Measurements from ENCODE around the gene ZNF414. TPM values are rescaled to one million over a fixed set of nuclear protein-coding genes. Genes with fewer than 3 reads are reported as not detected.
"Not testable (repeated sequence)": the region's sequence is repeated elsewhere in the genome, so short reads cannot be mapped to it uniquely, and the experiment has no call there.

ZNF414 gene
- total RNA-seq = 10 to 100 TPM in 1 of 3 donors, 1 to 10 TPM in 2; 7.4 to 13.5 (median 7.5) TPM

- TF ChIP-seq POLR2AphosphoS5 (IDR thresholded peaks at IDR 0.05) = peak; percentile 81 to 84 (median 83)
- TF ChIP-seq CTCF (IDR thresholded peaks at IDR 0.05) = no peak
- no peaks in the 10 kb centered on the region for H3K36me3 ChIP-seq
- peak; percentile 95 to 97 for DNase-seq (ENCODE audit: low spot score in 2 of 2)
- no peaks in the 10 kb centered on the region for H3K9me3 ChIP-seq
- peaks cover 8 to 11% of the 10 kb centered on the region in 2 donors for H3K4me1 ChIP-seq
- H3K27me3 ChIP-seq = no peaks in the 10 kb centered on the region
- H3K4me3 ChIP-seq = peak within 1 kb of the TSS; percentile 76 to 84 (median 83)
- intact Hi-C loops (cut with DNase I; ENCODE audit: low total_unique reads) = no loop called here
- peak within 1 kb of the TSS; percentile 99 for H3K27ac ChIP-seq
Measured at GRCh38 chr19:8513687-8514504, at the start of gene ZNF414. ZNF414 (minus strand) TSS chr19:8514167; CDS start chr19:8514046, 121 bp downstream.

GRCh38 chr19:8561075-8561764 lies 47.3 kb upstream of the ZNF414 start:
- intact Hi-C loops (cut with DNase I; ENCODE audit: low total_unique reads) = no loop called here
- no peak for TF ChIP-seq POLR2AphosphoS5 (IDR thresholded peaks at IDR 0.05)
- TF ChIP-seq CTCF (IDR thresholded peaks at IDR 0.05) = no peak
- no peak for TF ChIP-seq POLR2A (IDR thresholded peaks at IDR 0.05)

GRCh38 chr19:8558325-8558724 lies 44.4 kb upstream of the ZNF414 start:
- H3K4me3 ChIP-seq = no peak overlapping the region
- no peak for DNase-seq (ENCODE audit: low spot score in 2 of 2)
- H3K4me1 ChIP-seq = no peaks in the 10 kb centered on the region
- intact Hi-C loops (cut with DNase I; ENCODE audit: low total_unique reads) = no loop called here
- no peak overlapping the region for H3K27ac ChIP-seq
- no peak for TF ChIP-seq CTCF (IDR thresholded peaks at IDR 0.05)
- no peak for TF ChIP-seq POLR2AphosphoS5 (IDR thresholded peaks at IDR 0.05)
- H3K27me3 ChIP-seq = no peaks in the 10 kb centered on the region
- H3K36me3 ChIP-seq = no peaks in the 10 kb centered on the region
- no peaks in the 10 kb centered on the region for H3K9me3 ChIP-seq

More at GRCh38 chr19:8561075-8561764, 47.3 kb upstream of the ZNF414 start:
- H3K4me1 ChIP-seq = no peaks in the 10 kb centered on the region
- H3K27ac ChIP-seq = no peak overlapping the region
- H3K36me3 ChIP-seq = no peaks in the 10 kb centered on the region
- H3K4me3 ChIP-seq = no peak overlapping the region
- no peak for DNase-seq (ENCODE audit: low spot score in 2 of 2)
- H3K9me3 ChIP-seq = no peaks in the 10 kb centered on the region
- H3K27me3 ChIP-seq = no peaks in the 10 kb centered on the region

GRCh38 chr19:8557642-8558238 lies 43.8 kb upstream of the ZNF414 start:
- Histone ChIP-seq H3K4me1 (no peaks in the 10 kb centered on the region), H3K27me3 (no peaks in the 10 kb centered on the region), H3K9me3 (no peaks in the 10 kb centered on the region), H3K4me3 (no peak overlapping the region), H3K36me3 (no peaks in the 10 kb centered on the region), H3K27ac (no peak overlapping the region)
- intact Hi-C loops (cut with DNase I; ENCODE audit: low total_unique reads) = no loop called here
- no peak for TF ChIP-seq POLR2A (IDR thresholded peaks at IDR 0.05)
- TF ChIP-seq POLR2AphosphoS5 (IDR thresholded peaks at IDR 0.05) = no peak
- no peak for TF ChIP-seq CTCF (IDR thresholded peaks at IDR 0.05)
- DNase-seq (ENCODE audit: low spot score in 2 of 2) = no peak

GRCh38 chr19:8553729-8554128 lies 39.8 kb upstream of the ZNF414 start:
- H3K4me3 ChIP-seq; DNase-seq (ENCODE audit: low spot score in 2 of 2); intact Hi-C loops (cut with DNase I; ENCODE audit: low total_unique reads); H3K27ac ChIP-seq; H3K36me3 ChIP-seq; H3K27me3 ChIP-seq; H3K4me1 ChIP-seq; H3K9me3 ChIP-seq: not testable (repeated sequence)
